Hepatocyte (in vitro differentiated cells): Measurements from ENCODE around the gene DMBX1. TPM values are rescaled to one million over a fixed set of nuclear protein-coding genes. Genes with fewer than 3 reads are reported as not detected.

Experiments
- DNase-seq: peaks from one replicate; pipeline ENCODE4 v3.0.0-alpha.2; 2016; ENCODE audit warnings: low spot score
- H2AFZ ChIP-seq: fragments of 200-600 bp; sonication (generic); 2 replicates; pipeline ENCODE4 v1.6.0; 2016; ENCODE audit warnings: antibody characterized with exemption, mild to moderate bottlenecking
- H3K27ac ChIP-seq: fragments of 200-600 bp; sonication (generic); 2 replicates; pipeline ENCODE4 v1.5.1; 2016; ENCODE audit warnings: mild to moderate bottlenecking
- H3K27me3 ChIP-seq: fragments of 200-600 bp; sonication (generic); 2 replicates; pipeline ENCODE4 v1.6.1; 2016
- H3K36me3 ChIP-seq: fragments of 200-600 bp; sonication (generic); replicated peaks from 2 replicates; pipeline ENCODE4 v1.5.1; 2016; ENCODE audit warnings: low read depth; ENCODE audit not compliant: insufficient read depth
- H3K4me1 ChIP-seq: fragments of 200-600 bp; sonication (generic); 2 replicates; pipeline ENCODE4 v1.5.1; 2016; ENCODE audit warnings: mild to moderate bottlenecking, moderate library complexity; ENCODE audit not compliant: insufficient read depth
- H3K4me2 ChIP-seq: fragments of 200-600 bp; sonication (generic); 2 replicates; pipeline ENCODE4 v1.6.0; 2016
- H3K4me3 ChIP-seq: fragments of 200-600 bp; sonication (generic); 2 replicates; pipeline ENCODE4 v1.5.1; 2016; ENCODE audit warnings: mild to moderate bottlenecking
- H3K79me2 ChIP-seq: fragments of 200-600 bp; sonication (generic); 2 replicates; pipeline ENCODE4 v1.6.0; 2017; ENCODE audit warnings: mild to moderate bottlenecking
- H3K9me2 ChIP-seq: fragments of 200-600 bp; sonication (generic); replicated peaks from 2 replicates; pipeline ENCODE4 v1.6.0; 2017; ENCODE audit warnings: mild to moderate bottlenecking; ENCODE audit not compliant: insufficient read depth
- H3K9me3 ChIP-seq: fragments of 200-600 bp; sonication (generic); 2 replicates; pipeline ENCODE4 v1.5.1; 2016; ENCODE audit warnings: low read depth, mild to moderate bottlenecking
- H4K20me1 ChIP-seq: fragments of 200-600 bp; sonication (generic); 2 replicates; pipeline ENCODE4 v1.6.0; 2016; ENCODE audit warnings: mild to moderate bottlenecking; ENCODE audit not compliant: insufficient read depth, poor library complexity, severe bottlenecking
- EZH2 ChIP-seq: fragments of 200-600 bp; sonication (generic); IDR thresholded peaks from 2 replicates; pipeline ENCODE4 v1.6.1; 2016; ENCODE audit warnings: antibody characterized with exemption, mild to moderate bottlenecking, borderline replicate concordance
- EZH2phosphoT487 ChIP-seq: fragments of 200-600 bp; sonication (generic); IDR thresholded peaks from one replicate; pipeline ENCODE4 v1.6.1; 2018; ENCODE audit warnings: antibody characterized with exemption, mild to moderate bottlenecking, low read depth, moderate library complexity; ENCODE audit not compliant: unreplicated experiment, severe bottlenecking
- WGBS: methylation state at CpG from one replicate; pipeline ENCODE4 v1.1.6; 2016; ENCODE audit warnings: low lambda C conversion rate; ENCODE audit errors: missing lambda C conversion rate; 5-methylcytosine and 5-hydroxymethylcytosine counted together
- polyA plus RNA-seq: library from polyadenylated mRNA; unstranded; fragments of >200 nt; fragmentation: Nextera tagmentation; extraction: Ambion mirVana; gene quantifications from 2 replicates; pipeline ENCODE4 v1.2.1, GENCODE V29; 2016
- total RNA-seq: library from RNA; depleted of rRNA; stranded (reverse); fragments of >200 nt; gene quantifications from 2 replicates; pipeline ENCODE4 v1.2.3, GENCODE V29; 2014
- TF ChIP-seq, protein P1 (sequence below): fragments of 200-600 bp; sonication (generic); IDR thresholded peaks from 2 replicates; pipeline ENCODE4 v1.5.1; 2016; ENCODE audit warnings: antibody characterized with exemption, mild to moderate bottlenecking; ENCODE audit not compliant: poor library complexity

DMBX1 gene
- total and polyA plus RNA-seq, 2 experiments from 2014 or later = not detected

DNA sequence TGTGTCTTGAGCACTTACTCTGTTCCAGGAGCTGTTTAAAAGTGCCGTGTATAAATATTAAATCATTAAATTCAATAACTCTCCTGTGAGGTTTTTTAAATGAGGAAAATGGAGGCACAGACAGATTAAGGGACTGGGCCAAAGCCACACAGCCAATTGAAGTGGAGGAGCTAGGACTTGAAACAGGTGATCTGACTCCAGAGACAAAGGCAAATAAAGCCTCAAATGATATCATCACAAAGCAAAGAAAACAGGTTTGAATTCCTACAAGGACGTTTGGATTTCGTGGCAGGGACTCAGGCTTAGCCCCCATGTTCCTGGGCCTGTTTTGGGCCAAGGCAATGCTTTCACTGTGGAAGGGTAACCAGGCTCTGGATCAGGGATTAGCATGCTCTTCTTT is 45.2 kb upstream of the DMBX1 start:
- no peaks in the 10 kb centered on the region for H3K4me1 ChIP-seq
- H2AFZ ChIP-seq = no peak overlapping the region
- H3K27ac ChIP-seq = no peak overlapping the region
- TF ChIP-seq, protein P1, sequence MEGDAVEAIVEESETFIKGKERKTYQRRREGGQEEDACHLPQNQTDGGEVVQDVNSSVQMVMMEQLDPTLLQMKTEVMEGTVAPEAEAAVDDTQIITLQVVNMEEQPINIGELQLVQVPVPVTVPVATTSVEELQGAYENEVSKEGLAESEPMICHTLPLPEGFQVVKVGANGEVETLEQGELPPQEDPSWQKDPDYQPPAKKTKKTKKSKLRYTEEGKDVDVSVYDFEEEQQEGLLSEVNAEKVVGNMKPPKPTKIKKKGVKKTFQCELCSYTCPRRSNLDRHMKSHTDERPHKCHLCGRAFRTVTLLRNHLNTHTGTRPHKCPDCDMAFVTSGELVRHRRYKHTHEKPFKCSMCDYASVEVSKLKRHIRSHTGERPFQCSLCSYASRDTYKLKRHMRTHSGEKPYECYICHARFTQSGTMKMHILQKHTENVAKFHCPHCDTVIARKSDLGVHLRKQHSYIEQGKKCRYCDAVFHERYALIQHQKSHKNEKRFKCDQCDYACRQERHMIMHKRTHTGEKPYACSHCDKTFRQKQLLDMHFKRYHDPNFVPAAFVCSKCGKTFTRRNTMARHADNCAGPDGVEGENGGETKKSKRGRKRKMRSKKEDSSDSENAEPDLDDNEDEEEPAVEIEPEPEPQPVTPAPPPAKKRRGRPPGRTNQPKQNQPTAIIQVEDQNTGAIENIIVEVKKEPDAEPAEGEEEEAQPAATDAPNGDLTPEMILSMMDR = no peak
- TF ChIP-seq EZH2phosphoT487 = no peak
- no peak for TF ChIP-seq EZH2
- no peaks in the 10 kb centered on the region for H3K79me2 ChIP-seq
- H3K9me2 ChIP-seq = no peaks in the 10 kb centered on the region
- no peak overlapping the region for H3K4me2 ChIP-seq
- H3K9me3 ChIP-seq = no peaks in the 10 kb centered on the region
- H3K27me3 ChIP-seq = peaks cover 38% of the 10 kb centered on the region
- DNase-seq = no peak
- H3K4me3 ChIP-seq = no peak overlapping the region
- H4K20me1 ChIP-seq = no peaks in the 10 kb centered on the region
- WGBS = 63% methylated on average over 3 of the region's 3 CpGs
- no peaks in the 10 kb centered on the region for H3K36me3 ChIP-seq

DNA sequence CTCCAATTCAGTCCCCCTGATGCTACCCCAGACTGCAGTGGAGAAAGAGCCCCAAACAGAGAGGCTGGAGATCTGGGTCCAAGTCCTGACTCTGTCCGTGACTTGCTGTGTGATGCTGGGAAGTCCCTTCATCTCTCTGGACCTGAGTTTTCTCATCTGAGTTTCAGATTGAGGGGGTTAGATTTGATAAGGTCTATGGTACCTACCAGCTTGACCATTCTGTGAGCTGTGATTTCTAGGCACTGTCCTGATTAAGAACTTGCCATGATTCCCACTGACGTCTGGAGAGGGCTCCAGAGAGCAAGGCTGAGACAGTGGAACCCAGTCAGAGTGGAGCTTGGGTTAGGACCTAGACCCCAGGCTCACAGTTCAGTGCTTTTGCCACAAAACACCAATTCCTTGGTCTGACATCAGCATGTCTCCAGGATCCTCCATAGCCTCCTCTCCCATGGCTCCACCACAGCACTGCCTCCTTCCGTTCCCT is 43.8 kb upstream of the DMBX1 start:
- no peak for TF ChIP-seq EZH2phosphoT487
- TF ChIP-seq, protein P1 = no peak
- no peaks in the 10 kb centered on the region for H3K9me2 ChIP-seq
- DNase-seq = no peak
- peaks cover 52% of the 10 kb centered on the region for H3K27me3 ChIP-seq
- no peaks in the 10 kb centered on the region for H4K20me1 ChIP-seq
- no peak overlapping the region for H3K27ac ChIP-seq
- H3K36me3 ChIP-seq = no peaks in the 10 kb centered on the region
- H3K9me3 ChIP-seq = no peaks in the 10 kb centered on the region
- no peak overlapping the region for H2AFZ ChIP-seq
- no peak overlapping the region for H3K4me3 ChIP-seq
- H3K4me2 ChIP-seq = no peak overlapping the region
- no peaks in the 10 kb centered on the region for H3K4me1 ChIP-seq
- WGBS = 64% methylated on average over 3 of the region's 3 CpGs
- no peaks in the 10 kb centered on the region for H3K79me2 ChIP-seq

DNA sequence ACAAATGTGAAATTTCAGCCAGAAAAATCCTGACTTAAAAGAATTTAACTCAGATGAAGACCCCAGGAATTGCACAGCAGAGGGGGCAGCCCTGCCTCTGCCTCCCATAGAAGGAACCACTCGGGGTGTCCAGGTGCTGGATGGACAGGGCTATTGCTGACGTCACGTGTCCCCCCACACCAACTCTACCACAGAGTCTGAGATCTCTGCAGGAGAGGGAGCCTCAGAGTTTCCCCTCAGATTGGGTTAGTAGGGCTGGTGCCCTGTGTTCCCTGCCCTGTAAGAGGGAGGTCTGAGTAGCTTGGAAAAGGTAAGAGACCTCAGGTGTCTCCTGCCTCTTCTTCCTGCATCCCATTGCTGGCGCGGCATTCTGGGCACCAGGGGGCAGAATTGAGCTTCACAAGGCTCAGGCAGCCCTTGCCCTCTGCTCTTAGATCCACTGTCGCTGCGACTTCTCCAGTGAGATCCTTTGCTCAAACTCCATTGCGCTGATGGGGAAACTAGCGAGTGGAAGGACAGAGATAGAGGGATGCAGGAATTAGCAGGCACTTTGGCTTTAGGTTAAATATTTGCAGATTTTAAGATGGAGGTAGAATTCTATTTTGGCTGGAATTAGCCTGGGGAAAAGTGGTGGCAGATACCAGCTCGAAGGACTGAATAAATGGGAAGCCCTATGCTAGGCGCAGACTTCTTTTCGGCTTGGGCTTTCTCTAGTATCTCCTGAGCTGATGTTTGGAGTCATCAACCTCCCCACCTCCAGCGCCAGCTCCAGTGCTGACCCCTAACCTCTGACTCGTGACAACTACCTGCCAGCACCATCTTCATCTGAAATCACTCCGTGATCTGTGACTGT is 42.8 kb upstream of the DMBX1 start:
- Histone ChIP-seq H3K4me3 (no peak overlapping the region), H3K27me3 (peaks cover 63% of the 10 kb centered on the region), H3K9me2 (no peaks in the 10 kb centered on the region), H2AFZ (no peak overlapping the region), H3K4me1 (no peaks in the 10 kb centered on the region), H3K9me3 (no peaks in the 10 kb centered on the region), H3K4me2 (no peak overlapping the region), H3K79me2 (no peaks in the 10 kb centered on the region), H3K36me3 (no peaks in the 10 kb centered on the region), H3K27ac (no peak overlapping the region), H4K20me1 (no peaks in the 10 kb centered on the region)
- TF ChIP-seq EZH2 (peak; percentile 19), EZH2phosphoT487 (peak; percentile 70)
- TF ChIP-seq, protein P1 = peak; percentile 84
- 28% methylated on average over 15 of the region's 15 CpGs for WGBS
- peak; percentile 89 for DNase-seq
